ENCODE measurements around the gene OSBPL5. TPM values are rescaled to one million over a fixed set of nuclear protein-coding genes. Genes with fewer than 3 reads are reported as not detected.
A peak's percentile ranks its signal among the peaks of the same experiment; 100 is the strongest.

The OSBPL5 gene
- polyA plus RNA-seq, 3 donors = 3.1 to 30.3 (median 6.8) TPM

DNA sequence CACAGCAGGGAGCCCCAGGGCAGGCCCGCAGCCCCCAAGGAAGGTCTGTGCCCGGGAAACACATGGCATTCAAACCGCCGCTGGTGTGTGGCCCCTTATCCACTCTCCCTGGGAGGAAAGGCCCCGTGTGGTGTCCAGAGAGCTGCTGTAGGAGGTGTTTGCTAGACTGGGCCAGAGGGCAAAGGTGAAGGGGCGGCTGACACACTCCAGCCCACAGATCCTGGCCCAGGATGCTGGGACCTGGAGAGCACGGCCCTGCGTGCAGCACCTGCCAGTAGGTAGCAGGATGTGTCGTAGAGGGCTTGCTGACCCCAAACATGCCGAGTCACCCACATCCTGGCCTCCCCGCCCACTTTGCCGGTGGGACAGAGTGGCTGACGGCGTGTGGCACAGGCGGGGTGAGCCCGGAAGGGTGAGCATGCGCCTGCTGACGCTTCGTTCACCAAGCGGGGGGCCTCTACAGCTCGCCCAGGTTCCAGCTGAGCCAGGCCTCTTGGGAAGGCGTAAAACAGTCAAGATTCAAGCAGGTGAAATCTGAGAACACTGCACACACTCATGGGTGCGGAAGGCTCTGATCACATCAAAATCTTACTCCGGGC is 11.0 kb downstream of the OSBPL5 start:
- H3K36me3 ChIP-seq (replicated peaks in 1 of 2; ENCODE audit: control insufficient read depth in 1 of 2, insufficient read depth in 2 of 2, low read length in 2 of 2) = peaks cover 0 to 33% of the 10 kb centered on the region in 2 donors
- H3K4me2 ChIP-seq (replicated peaks; ENCODE audit: extremely low read depth, low read length, poor library complexity, severe bottlenecking) = peak overlapping the region; percentile 33
- no peak overlapping the region for H3K4me3 ChIP-seq (replicated peaks in 1 of 3; ENCODE audit: low read depth in 2 of 3, low read length in 3 of 3)
- Mint-ChIP-seq H3K36me3 (peaks cover 25 to 41% of the 10 kb centered on the region in 2 donors), H3K27ac (peak overlapping the region; percentile 26 to 96 (median 78)), H3K4me3 (peak overlapping the region in 1 of 2 donors; percentile 64), H3K9me3 (peaks cover 0 to 6% (median 0%) of the 10 kb centered on the region in 7 donors), H3K4me1 (peaks cover 64% of the 10 kb centered on the region), H3K27me3 (ENCODE audit: low read depth in 3 of 3) (peaks cover 0 to 2% (median 0%) of the 10 kb centered on the region in 3 donors)
- no peaks in the 10 kb centered on the region for H3K9me3 ChIP-seq (replicated peaks in 1 of 2; ENCODE audit: control insufficient read depth in 1 of 2, insufficient read depth in 1 of 2, low read length in 2 of 2)
- TF ChIP-seq, protein P1, sequence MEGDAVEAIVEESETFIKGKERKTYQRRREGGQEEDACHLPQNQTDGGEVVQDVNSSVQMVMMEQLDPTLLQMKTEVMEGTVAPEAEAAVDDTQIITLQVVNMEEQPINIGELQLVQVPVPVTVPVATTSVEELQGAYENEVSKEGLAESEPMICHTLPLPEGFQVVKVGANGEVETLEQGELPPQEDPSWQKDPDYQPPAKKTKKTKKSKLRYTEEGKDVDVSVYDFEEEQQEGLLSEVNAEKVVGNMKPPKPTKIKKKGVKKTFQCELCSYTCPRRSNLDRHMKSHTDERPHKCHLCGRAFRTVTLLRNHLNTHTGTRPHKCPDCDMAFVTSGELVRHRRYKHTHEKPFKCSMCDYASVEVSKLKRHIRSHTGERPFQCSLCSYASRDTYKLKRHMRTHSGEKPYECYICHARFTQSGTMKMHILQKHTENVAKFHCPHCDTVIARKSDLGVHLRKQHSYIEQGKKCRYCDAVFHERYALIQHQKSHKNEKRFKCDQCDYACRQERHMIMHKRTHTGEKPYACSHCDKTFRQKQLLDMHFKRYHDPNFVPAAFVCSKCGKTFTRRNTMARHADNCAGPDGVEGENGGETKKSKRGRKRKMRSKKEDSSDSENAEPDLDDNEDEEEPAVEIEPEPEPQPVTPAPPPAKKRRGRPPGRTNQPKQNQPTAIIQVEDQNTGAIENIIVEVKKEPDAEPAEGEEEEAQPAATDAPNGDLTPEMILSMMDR (IDR thresholded peaks at IDR 0.05) = no peak
- 23% methylated on average over 21 of the region's 24 CpGs for WGBS (ENCODE audit: insufficient coverage)
- H3K79me2 ChIP-seq (ENCODE audit: insufficient read depth, low read length) = peaks cover 100% of the 10 kb centered on the region
- peaks cover 98% of the 10 kb centered on the region for H4K20me1 ChIP-seq (ENCODE audit: insufficient read depth, low read length)
- no peaks in the 10 kb centered on the region for H3K27me3 ChIP-seq (ENCODE audit: control insufficient read depth in 2 of 2, insufficient read depth in 2 of 2, low read length in 2 of 2)
- peak overlapping the region; percentile 47 for H3K9ac ChIP-seq (ENCODE audit: insufficient read depth, low read length, poor library complexity, severe bottlenecking)
- DNase-seq = peak in 2 of 3 donors; percentile 33 to 41
- H2AFZ ChIP-seq (ENCODE audit: insufficient read depth, low read depth, low read length, poor library complexity, severe bottlenecking) = peak overlapping the region; percentile 37
- peak overlapping the region; percentile 34 to 65 for H3K27ac ChIP-seq (ENCODE audit: low read depth in 1 of 2, low read length in 2 of 2)
- H3K4me1 ChIP-seq (ENCODE audit: control insufficient read depth in 1 of 2, insufficient read depth in 2 of 2, low read length in 2 of 2) = peaks cover 51 to 62% of the 10 kb centered on the region in 2 donors
- intact Hi-C loops (cut with micrococcal nuclease) = no loop called here

- Mint-ChIP-seq H3K9me3 (peaks cover 0 to 6% (median 0%) of the 10 kb centered on the region in 7 donors), H3K27me3 (ENCODE audit: low read depth in 3 of 3) (no peaks in the 10 kb centered on the region), H3K27ac (peak overlapping the region in 6 of 7 donors; percentile 66 to 96 (median 78)), H3K4me1 (peaks cover 59% of the 10 kb centered on the region), H3K4me3 (peak overlapping the region; percentile 24 to 68), H3K36me3 (peaks cover 26 to 40% of the 10 kb centered on the region in 2 donors)
- TF ChIP-seq, protein P1 (IDR thresholded peaks at IDR 0.05) = no peak
- Histone ChIP-seq H3K79me2 (ENCODE audit: insufficient read depth, low read length) (peaks cover 100% of the 10 kb centered on the region), H2AFZ (ENCODE audit: insufficient read depth, low read depth, low read length, poor library complexity, severe bottlenecking) (peak overlapping the region; percentile 37), H3K4me2 (replicated peaks; ENCODE audit: extremely low read depth, low read length, poor library complexity, severe bottlenecking) (peak overlapping the region; percentile 33), H3K9ac (ENCODE audit: insufficient read depth, low read length, poor library complexity, severe bottlenecking) (peak overlapping the region; percentile 47), H3K4me3 (replicated peaks in 1 of 3; ENCODE audit: low read depth in 2 of 3, low read length in 3 of 3) (no peak overlapping the region), H3K27me3 (ENCODE audit: control insufficient read depth in 2 of 2, insufficient read depth in 2 of 2, low read length in 2 of 2) (no peaks in the 10 kb centered on the region), H3K9me3 (replicated peaks in 1 of 2; ENCODE audit: control insufficient read depth in 1 of 2, insufficient read depth in 1 of 2, low read length in 2 of 2) (no peaks in the 10 kb centered on the region), H3K36me3 (replicated peaks in 1 of 2; ENCODE audit: control insufficient read depth in 1 of 2, insufficient read depth in 2 of 2, low read length in 2 of 2) (peaks cover 0 to 33% of the 10 kb centered on the region in 2 donors), H3K4me1 (ENCODE audit: control insufficient read depth in 1 of 2, insufficient read depth in 2 of 2, low read length in 2 of 2) (peaks cover 51 to 56% of the 10 kb centered on the region in 2 donors), H4K20me1 (ENCODE audit: insufficient read depth, low read length) (peaks cover 98% of the 10 kb centered on the region), H3K27ac (ENCODE audit: low read depth in 1 of 2, low read length in 2 of 2) (peak overlapping the region; percentile 34 to 65)
- intact Hi-C loops (cut with micrococcal nuclease) = no loop called here
- peak in 1 of 3 donors; percentile 22 for DNase-seq
- WGBS (ENCODE audit: insufficient coverage) = 3% methylated on average over 9 of the region's 14 CpGs
These were observed 11.7 kb downstream of the OSBPL5 start for GRCh38 chr11:3153291-3153861.
